NCI-H345 treated with DMSO at 0.1 percent for 48 hours (cell line): ENCODE results near the gene LRP1-AS.

Source experiments
- DNase-seq: peaks from one replicate; lab custom pipeline; 2025; ENCODE audit not compliant: unreplicated experiment; lab: John Stamatoyannopoulos, UW

Gene LRP1-AS

GRCh38 chr12:57099766-57100165 lies 47.7 kb downstream of the LRP1-AS start:
- no peak for DNase-seq

GRCh38 chr12:57099047-57099714 lies 48.2 kb downstream of the LRP1-AS start:
- DNase-seq, result no peak

GRCh38 chr12:57098546-57098945 lies 48.9 kb downstream of the LRP1-AS start:
- no peak for DNase-seq

GRCh38 chr12:57097554-57097835 lies 49.9 kb downstream of the LRP1-AS start:
- no peak for DNase-seq

- DNase-seq, result no peak
Measured at GRCh38 chr12:57096748-57097553, 50.5 kb downstream of the LRP1-AS start.

GRCh38 chr12:57096099-57096572 lies 51.3 kb downstream of the LRP1-AS start:
- DNase-seq, result no peak

GRCh38 chr12:57095440-57095839 lies 52.0 kb downstream of the LRP1-AS start:
- no peak for DNase-seq
